Measurements from ENCODE around the gene TYW1. TPM values are rescaled to one million over a fixed set of nuclear protein-coding genes. Genes with fewer than 3 reads are reported as not detected.
A peak's percentile ranks its signal among the peaks of the same experiment; 100 is the strongest.
"Not testable (repeated sequence)": the region's sequence is repeated elsewhere in the genome, so short reads cannot be mapped to it uniquely, and the experiment has no call there.

Gene TYW1
- total and polyA plus RNA-seq, 8 donors: 14.1 to 25.8 (median 23.7) TPM

DNA sequence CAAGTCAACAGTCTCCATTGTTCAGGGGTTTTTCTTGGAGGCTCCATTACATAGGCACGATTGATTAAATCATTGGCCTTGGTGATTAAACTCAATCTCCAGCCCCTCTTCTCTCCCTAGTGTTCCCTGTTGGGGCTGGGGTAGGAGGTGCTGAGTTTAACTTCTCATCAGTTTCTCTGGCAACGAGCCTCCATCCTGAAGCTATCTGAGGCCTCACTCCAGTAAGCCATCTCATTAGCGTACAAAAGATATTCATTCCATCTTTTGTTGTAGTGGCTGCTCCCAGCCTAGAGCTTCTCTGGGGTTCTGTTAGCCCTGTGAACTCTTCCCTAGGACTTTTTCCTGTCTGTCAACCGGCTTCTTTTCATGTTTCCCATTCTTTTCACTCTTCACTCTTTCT, 11.6 kb downstream of the TYW1 start:
- TF ChIP-seq, protein P1, sequence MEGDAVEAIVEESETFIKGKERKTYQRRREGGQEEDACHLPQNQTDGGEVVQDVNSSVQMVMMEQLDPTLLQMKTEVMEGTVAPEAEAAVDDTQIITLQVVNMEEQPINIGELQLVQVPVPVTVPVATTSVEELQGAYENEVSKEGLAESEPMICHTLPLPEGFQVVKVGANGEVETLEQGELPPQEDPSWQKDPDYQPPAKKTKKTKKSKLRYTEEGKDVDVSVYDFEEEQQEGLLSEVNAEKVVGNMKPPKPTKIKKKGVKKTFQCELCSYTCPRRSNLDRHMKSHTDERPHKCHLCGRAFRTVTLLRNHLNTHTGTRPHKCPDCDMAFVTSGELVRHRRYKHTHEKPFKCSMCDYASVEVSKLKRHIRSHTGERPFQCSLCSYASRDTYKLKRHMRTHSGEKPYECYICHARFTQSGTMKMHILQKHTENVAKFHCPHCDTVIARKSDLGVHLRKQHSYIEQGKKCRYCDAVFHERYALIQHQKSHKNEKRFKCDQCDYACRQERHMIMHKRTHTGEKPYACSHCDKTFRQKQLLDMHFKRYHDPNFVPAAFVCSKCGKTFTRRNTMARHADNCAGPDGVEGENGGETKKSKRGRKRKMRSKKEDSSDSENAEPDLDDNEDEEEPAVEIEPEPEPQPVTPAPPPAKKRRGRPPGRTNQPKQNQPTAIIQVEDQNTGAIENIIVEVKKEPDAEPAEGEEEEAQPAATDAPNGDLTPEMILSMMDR (IDR thresholded peaks at IDR 0.05): no peak
- DNase-seq: no peak
- Histone ChIP-seq H3K4me1 (no peaks in the 10 kb centered on the region), H3K27ac (no peak overlapping the region), H3K36me3 (peaks cover 0 to 85% of the 10 kb centered on the region in 2 donors), H3K27me3 (no peaks in the 10 kb centered on the region), H3K9me3 (no peaks in the 10 kb centered on the region), H3K4me3 (no peak overlapping the region)
- intact Hi-C loops (cut with DNase I): no loop called here
- ATAC-seq: no peak

DNA sequence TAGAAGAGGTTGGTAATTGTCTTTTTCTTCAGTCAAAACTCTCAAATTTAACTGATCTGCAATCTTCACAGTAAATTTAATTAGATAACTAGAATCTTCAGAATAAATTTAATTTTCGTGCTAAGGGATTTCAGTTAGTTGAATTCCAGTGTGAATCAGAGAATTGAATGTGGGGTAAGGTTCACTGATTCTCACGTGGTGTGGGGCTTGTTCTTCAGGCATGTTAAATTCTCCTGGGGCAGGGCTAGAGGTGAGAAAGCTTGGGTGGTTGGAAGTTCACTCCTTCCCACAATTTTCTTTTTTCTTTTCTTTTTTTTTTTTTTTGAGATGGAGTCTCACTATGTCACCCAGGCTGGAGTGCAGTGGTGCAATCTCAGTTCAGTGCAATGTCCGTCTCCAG, 13.0 kb downstream of the TYW1 start:
- intact Hi-C loops (cut with DNase I); H3K27me3 ChIP-seq; DNase-seq; ATAC-seq; H3K27ac ChIP-seq; H3K4me1 ChIP-seq; H3K9me3 ChIP-seq; H3K4me3 ChIP-seq: not testable (repeated sequence)
- peaks cover 0 to 94% of the 10 kb centered on the region in 2 donors for H3K36me3 ChIP-seq

DNA sequence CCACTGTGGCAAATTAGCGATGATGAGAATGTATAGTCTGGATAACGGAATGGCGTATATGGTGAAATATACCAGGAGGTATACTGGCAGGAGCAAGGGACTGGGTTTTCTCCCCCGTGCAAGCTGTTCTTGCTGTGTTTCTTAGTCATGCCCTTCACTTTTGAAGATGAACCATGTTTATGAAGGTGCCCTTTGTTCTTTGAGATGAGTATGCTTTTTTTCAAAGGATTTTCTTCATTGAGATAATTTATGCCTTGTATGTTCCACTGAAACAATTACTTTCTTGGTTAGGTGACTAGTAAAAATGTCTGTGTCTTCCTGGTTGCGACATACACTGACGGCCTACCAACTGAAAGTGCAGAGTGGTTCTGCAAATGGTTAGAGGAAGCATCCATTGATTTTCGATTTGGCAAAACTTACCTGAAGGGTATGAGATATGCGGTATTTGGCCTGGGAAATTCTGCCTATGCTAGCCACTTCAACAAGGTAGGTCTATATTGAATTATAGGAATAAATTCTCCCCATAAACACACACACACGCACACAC, 17.5 kb downstream of the TYW1 start:
- intact Hi-C loops (cut with DNase I); H3K27me3 ChIP-seq; H3K4me3 ChIP-seq; H3K9me3 ChIP-seq; DNase-seq; ATAC-seq; H3K4me1 ChIP-seq: not testable (repeated sequence)
- H3K27ac ChIP-seq: peak overlapping the region in 1 of 2 donors; percentile 37
- peaks cover 0 to 88% of the 10 kb centered on the region in 2 donors for H3K36me3 ChIP-seq

DNA sequence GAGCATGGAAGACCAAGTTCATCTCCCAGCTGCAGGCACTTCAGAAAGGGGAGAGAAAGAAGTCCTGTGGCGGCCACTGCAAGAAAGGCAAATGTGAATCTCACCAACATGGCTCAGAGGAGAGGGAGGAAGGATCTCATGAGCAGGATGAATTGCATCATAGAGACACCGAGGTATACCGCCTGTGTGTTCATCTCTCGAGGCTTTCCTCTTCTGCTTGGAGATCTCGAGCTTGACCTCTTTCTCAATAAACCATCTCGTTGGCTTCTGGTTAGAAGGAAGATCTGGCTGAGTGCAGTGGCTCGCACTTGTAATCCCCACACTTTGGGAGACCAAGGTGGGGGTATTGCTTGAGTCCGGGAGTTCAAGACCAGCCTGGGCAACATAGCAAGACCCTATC, 21.3 kb downstream of the TYW1 start:
- H3K27me3 ChIP-seq; DNase-seq; H3K4me3 ChIP-seq; H3K9me3 ChIP-seq; ATAC-seq; intact Hi-C loops (cut with DNase I); H3K4me1 ChIP-seq: not testable (repeated sequence)
- Histone ChIP-seq H3K27ac (peak overlapping the region in 1 of 2 donors; percentile 53), H3K36me3 (peaks cover 0 to 84% of the 10 kb centered on the region in 2 donors)

DNA sequence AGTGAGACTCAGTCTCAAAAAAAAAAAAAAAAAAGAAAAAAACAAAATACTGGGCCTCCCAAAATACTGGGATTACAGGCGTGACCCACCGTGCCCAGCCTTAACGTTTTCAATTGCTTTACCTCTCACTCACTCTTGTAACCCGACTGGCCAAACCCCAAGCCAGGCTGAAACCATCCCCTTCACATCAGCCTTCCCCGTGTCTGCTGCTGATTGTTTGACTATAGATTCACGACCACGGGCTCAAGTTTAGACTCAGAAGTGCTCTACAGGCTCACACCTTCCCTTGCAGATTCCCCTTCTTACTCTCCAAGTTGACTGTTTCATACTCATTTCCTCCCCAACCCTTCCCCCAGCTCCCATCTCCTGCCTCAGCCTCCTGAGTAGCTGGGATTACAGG, 22.3 kb downstream of the TYW1 start:
- DNase-seq (no peak), ATAC-seq (no peak)
- TF ChIP-seq, protein P1 (IDR thresholded peaks at IDR 0.05): no peak
- no peaks in the 10 kb centered on the region for H3K4me1 ChIP-seq
- intact Hi-C loops (cut with DNase I): no loop called here
- H3K27ac ChIP-seq: no peak overlapping the region
- no peaks in the 10 kb centered on the region for H3K9me3 ChIP-seq
- H3K36me3 ChIP-seq: peaks cover 0 to 84% of the 10 kb centered on the region in 2 donors
- H3K27me3 ChIP-seq: no peaks in the 10 kb centered on the region
- H3K4me3 ChIP-seq: no peak overlapping the region

DNA sequence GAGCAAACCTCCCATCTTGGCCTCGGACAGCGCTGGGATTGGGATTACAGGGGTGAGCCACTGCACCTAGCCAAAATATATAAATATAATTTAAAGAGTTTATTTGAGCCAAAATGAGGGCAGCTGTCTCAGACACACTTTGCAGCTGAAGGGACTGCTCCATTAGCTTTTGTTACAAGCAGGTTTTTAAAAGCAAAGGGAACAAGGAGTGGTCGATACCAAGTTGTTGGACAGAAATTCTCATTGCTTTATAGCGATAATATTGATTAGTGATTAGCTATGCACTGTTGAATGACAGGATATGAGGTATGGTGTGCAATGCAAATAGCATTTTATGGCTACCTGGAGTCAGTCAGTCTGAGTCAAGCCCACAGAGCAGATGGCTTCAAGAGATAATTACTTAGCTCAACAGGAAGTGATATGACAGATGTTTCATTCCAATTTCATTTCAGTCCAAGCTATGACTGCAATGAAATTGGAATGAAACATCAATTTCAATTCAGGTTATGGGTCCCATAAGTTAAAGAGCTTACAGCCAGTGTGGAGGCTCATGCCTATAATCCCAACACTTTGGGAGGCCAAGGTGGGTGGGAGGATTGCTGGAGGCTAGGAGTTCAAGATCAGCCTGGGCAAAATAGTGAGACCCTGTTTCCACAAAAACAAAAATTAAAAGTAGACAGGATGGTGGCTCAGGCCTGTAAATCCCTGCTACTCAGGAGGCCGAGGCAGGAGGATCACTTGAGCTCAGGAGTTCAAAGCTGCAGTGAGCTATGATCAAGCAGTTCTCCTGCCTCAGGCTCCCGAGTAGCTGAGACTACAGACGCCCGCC, 23.1 kb downstream of the TYW1 start:
- intact Hi-C loops (cut with DNase I): no loop called here
- Histone ChIP-seq H3K4me3 (no peak overlapping the region), H3K36me3 (peaks cover 0 to 78% of the 10 kb centered on the region in 2 donors), H3K4me1 (no peaks in the 10 kb centered on the region), H3K9me3 (no peaks in the 10 kb centered on the region), H3K27ac (no peak overlapping the region), H3K27me3 (no peaks in the 10 kb centered on the region)
- TF ChIP-seq, protein P1 (IDR thresholded peaks at IDR 0.05): no peak
- no peak for DNase-seq
- no peak for ATAC-seq
